Measurements from ENCODE around the gene LIF. TPM values are rescaled to one million over a fixed set of nuclear protein-coding genes. Genes with fewer than 3 reads are reported as not detected.

Gene LIF
- polyA plus RNA-seq, 2 of the 4 experiments (the other 2 are of a cell fraction), result 40.7 to 54.5 TPM

DNA sequence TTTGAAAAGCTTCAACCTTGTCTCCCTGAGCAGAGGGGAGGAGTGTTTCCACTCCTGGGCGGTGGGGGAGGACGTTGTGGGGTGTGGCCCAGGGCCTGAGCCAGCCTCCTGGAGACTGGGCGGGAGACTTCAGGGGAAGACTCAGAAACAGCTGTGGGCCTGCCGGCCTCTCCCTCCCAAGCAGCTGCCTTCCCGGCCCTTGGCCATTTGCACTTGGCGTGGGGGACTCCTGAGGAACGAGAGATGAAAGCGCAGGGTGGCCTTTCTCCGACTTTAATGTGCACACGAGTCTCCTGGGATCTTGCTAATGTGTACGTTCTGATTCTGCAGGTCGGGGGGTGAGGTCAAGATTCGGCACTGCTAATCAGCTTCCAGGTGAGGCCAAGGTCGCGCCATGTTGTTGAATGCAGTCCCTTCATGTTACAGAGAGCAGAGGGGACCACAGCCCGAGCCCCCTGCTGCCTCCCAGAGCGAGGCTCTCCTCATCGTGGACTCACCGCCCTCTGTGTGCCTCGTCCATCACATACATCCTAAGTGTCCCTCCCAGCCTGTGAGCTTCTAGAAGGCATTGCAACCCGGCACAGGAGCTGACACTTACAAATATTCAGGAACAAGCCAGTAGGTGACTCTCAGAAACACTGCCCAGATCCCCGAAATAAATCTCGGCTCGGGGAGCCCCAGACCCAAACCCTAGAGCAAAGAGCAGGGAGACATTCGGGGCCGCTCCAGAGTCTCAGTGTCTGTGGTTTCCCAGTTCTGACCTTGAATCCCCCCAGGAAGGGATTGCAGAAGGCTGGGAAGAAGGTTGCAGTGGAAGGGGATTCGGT is 7.7 kb downstream of the LIF start:
- 21% methylated on average over 20 of the region's 27 CpGs for WGBS (ENCODE audit: missing lambda C conversion rate)
- H3K4me1 ChIP-seq, result peaks cover 96% of the 10 kb centered on the region
- ChIA-PET POLR2A (interaction anchor here (0.5 to 3.0 kb wide), 7 partner anchors 9 to 43 kb away, joined by 3 to 11 read pairs (median 4); no protein-coding TSS in a partner anchor), CTCF (interaction anchor here (1.0 to 3.0 kb wide), 7 partner anchors 11 to 131 kb away, joined by 3 to 15 read pairs (median 6); no protein-coding TSS in a partner anchor)
- no peak overlapping the region for H3K4me3 ChIP-seq
- FAIRE-seq (no peak), DNase-seq (ENCODE audit: low read depth in 1 of 2, low spot score in 1 of 2) (peak in 1 of 2 experiments; percentile 92), ATAC-seq (peak; percentile 52 to 61)
- H3K4me2 ChIP-seq, result peak overlapping the region; percentile 38
- peak overlapping the region; percentile 99 to 100 for H3K27ac ChIP-seq
- H3K9me3 ChIP-seq, result no peaks in the 10 kb centered on the region
- TF ChIP-seq NPAS2 (CRISPR knock-in tag; IDR thresholded peaks at IDR 0.05; ENCODE audit: borderline replicate concordance), result no peak
- TF ChIP-seq FOSL2 (IDR thresholded peaks at IDR 0.05), result no peak
- peak; percentile 29; the same call in 1 of the 2 replicates for TF ChIP-seq FOSL2 (CRISPR knock-in tag; IDR thresholded peaks at IDR 0.05)
- TF ChIP-seq CHD2 (IDR thresholded peaks at IDR 0.05; ENCODE audit: low read length, partially characterized antibody), result no peak
- no peak for TF ChIP-seq PHF8 (IDR thresholded peaks at IDR 0.05; ENCODE audit: borderline replicate concordance, low read depth)
- TF ChIP-seq MAFK (IDR thresholded peaks at IDR 0.05; ENCODE audit: partially characterized antibody), result no peak
- no peak for TF ChIP-seq RCOR1 (IDR thresholded peaks at IDR 0.05; ENCODE audit: low read depth, low read length)
- peak; percentile 87; the same call in 1 of the 2 replicates for TF ChIP-seq HEYL (CRISPR knock-in tag; IDR thresholded peaks at IDR 0.05)
- peak; percentile 59 for TF ChIP-seq FOSB (CRISPR knock-in tag; IDR thresholded peaks at IDR 0.05)
- TF ChIP-seq, protein P1, sequence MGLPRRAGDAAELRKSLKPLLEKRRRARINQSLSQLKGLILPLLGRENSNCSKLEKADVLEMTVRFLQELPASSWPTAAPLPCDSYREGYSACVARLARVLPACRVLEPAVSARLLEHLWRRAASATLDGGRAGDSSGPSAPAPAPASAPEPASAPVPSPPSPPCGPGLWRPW (IDR thresholded peaks at IDR 0.05), result no peak
- TF ChIP-seq, protein P2, sequence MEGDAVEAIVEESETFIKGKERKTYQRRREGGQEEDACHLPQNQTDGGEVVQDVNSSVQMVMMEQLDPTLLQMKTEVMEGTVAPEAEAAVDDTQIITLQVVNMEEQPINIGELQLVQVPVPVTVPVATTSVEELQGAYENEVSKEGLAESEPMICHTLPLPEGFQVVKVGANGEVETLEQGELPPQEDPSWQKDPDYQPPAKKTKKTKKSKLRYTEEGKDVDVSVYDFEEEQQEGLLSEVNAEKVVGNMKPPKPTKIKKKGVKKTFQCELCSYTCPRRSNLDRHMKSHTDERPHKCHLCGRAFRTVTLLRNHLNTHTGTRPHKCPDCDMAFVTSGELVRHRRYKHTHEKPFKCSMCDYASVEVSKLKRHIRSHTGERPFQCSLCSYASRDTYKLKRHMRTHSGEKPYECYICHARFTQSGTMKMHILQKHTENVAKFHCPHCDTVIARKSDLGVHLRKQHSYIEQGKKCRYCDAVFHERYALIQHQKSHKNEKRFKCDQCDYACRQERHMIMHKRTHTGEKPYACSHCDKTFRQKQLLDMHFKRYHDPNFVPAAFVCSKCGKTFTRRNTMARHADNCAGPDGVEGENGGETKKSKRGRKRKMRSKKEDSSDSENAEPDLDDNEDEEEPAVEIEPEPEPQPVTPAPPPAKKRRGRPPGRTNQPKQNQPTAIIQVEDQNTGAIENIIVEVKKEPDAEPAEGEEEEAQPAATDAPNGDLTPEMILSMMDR (IDR thresholded peaks at IDR 0.05), result no peak
- TF ChIP-seq CBX8 (IDR thresholded peaks at IDR 0.05), result no peak
- no peak for TF ChIP-seq KDM5A (IDR thresholded peaks at IDR 0.05)
- peak; percentile 78 for TF ChIP-seq E2F6 (IDR thresholded peaks at IDR 0.05; ENCODE audit: borderline replicate concordance, low read depth)
- TF ChIP-seq, protein P3, sequence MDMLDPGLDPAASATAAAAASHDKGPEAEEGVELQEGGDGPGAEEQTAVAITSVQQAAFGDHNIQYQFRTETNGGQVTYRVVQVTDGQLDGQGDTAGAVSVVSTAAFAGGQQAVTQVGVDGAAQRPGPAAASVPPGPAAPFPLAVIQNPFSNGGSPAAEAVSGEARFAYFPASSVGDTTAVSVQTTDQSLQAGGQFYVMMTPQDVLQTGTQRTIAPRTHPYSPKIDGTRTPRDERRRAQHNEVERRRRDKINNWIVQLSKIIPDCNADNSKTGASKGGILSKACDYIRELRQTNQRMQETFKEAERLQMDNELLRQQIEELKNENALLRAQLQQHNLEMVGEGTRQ (IDR thresholded peaks at IDR 0.05), result no peak
- TF ChIP-seq RNF2 (IDR thresholded peaks at IDR 0.05; ENCODE audit: borderline replicate concordance, low read depth), result no peak
- TF ChIP-seq, protein P4, sequence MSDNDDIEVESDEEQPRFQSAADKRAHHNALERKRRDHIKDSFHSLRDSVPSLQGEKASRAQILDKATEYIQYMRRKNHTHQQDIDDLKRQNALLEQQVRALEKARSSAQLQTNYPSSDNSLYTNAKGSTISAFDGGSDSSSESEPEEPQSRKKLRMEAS (IDR thresholded peaks at IDR 0.05), result 0 out of 2 replicates have a peak, but pooled peaks have one; percentile 66
- TF ChIP-seq RARB (CRISPR knock-in tag; IDR thresholded peaks at IDR 0.05), result 0 out of 2 replicates have a peak, but pooled peaks have one; percentile 20
- no peak for TF ChIP-seq NR3C1 (IDR thresholded peaks at IDR 0.05)
- TF ChIP-seq, protein P5, sequence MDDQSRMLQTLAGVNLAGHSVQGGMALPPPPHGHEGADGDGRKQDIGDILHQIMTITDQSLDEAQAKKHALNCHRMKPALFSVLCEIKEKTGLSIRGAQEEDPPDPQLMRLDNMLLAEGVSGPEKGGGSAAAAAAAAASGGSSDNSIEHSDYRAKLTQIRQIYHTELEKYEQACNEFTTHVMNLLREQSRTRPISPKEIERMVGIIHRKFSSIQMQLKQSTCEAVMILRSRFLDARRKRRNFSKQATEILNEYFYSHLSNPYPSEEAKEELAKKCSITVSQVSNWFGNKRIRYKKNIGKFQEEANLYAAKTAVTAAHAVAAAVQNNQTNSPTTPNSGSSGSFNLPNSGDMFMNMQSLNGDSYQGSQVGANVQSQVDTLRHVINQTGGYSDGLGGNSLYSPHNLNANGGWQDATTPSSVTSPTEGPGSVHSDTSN (IDR thresholded peaks at IDR 0.05), result peak; percentile 60; the same call in 1 of the 2 replicates
- TF ChIP-seq HOXA7 (CRISPR knock-in tag; IDR thresholded peaks at IDR 0.05), result no peak; the same call in 1 of the 2 replicates
- no peak for TF ChIP-seq SMC3 (IDR thresholded peaks at IDR 0.05)
- no peak for TF ChIP-seq CEBPB (IDR thresholded peaks at IDR 0.05)
- TF ChIP-seq HDAC2 (IDR thresholded peaks at IDR 0.05), result no peak
- peak; percentile 55 for TF ChIP-seq TFCP2L1 (CRISPR knock-in tag; IDR thresholded peaks at IDR 0.05)
- no peak for TF ChIP-seq POLR2A (IDR thresholded peaks at IDR 0.05; ENCODE audit: low read length)
- peak; percentile 96 for TF ChIP-seq HOXB13 (CRISPR knock-in tag; IDR thresholded peaks at IDR 0.05; ENCODE audit: low read depth)
- TF ChIP-seq, protein P6, sequence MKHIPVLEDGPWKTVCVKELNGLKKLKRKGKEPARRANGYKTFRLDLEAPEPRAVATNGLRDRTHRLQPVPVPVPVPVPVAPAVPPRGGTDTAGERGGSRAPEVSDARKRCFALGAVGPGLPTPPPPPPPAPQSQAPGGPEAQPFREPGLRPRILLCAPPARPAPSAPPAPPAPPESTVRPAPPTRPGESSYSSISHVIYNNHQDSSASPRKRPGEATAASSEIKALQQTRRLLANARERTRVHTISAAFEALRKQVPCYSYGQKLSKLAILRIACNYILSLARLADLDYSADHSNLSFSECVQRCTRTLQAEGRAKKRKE (CRISPR knock-in tag; IDR thresholded peaks at IDR 0.05; ENCODE audit: low read depth), result peak; percentile 89
- 0 out of 2 replicates have a peak, but pooled peaks have one; percentile 55 for TF ChIP-seq ZNF302 (CRISPR knock-in tag; IDR thresholded peaks at IDR 0.05)
- TF ChIP-seq RAD21 (conservative IDR thresholded peaks at IDR 0.05 in 1 of 2, IDR thresholded peaks at IDR 0.05 in 1 of 2), result peak in 1 of 2 experiments; percentile 20; a peak in 1 of 5 replicates
- peak; percentile 83 for TF ChIP-seq ZSCAN20 (CRISPR knock-in tag; IDR thresholded peaks at IDR 0.05)
- no peak for TF ChIP-seq KDM1A (IDR thresholded peaks at IDR 0.05; ENCODE audit: low read depth)
- TF ChIP-seq POLR2AphosphoS2 (conservative IDR thresholded peaks at IDR 0.05; ENCODE audit: low read length), result peak; percentile 41
- TF ChIP-seq EHF (CRISPR knock-in tag; IDR thresholded peaks at IDR 0.05), result peak; percentile 97
- TF ChIP-seq JUN (IDR thresholded peaks at IDR 0.05), result peak in 1 of 2 experiments; percentile 83; a peak in 3 of 5 replicates
- TF ChIP-seq ZFP36 (IDR thresholded peaks at IDR 0.05; ENCODE audit: borderline replicate concordance, partially characterized antibody), result no peak
- TF ChIP-seq BHLHE40 (IDR thresholded peaks at IDR 0.05; ENCODE audit: low read depth, low read length), result no peak

Data from A549 (cell line).